Stomach smooth muscle (tissue), 2 donors: ENCODE measurements around the gene EDEM1.

Experiments
- H3K27ac ChIP-seq: one replicate; pipeline ENCODE4 v1.7.0; 2013; ENCODE audit warnings: mild to moderate bottlenecking, low read length, inconsistent platforms
- H3K27me3 ChIP-seq, 2 donors: one replicate each; pipeline ENCODE4 v1.7.0; 2013; ENCODE audit warnings: low read length in 2 of 2; ENCODE audit not compliant: insufficient read depth in 2 of 2, control insufficient read depth in 1 of 2
- H3K36me3 ChIP-seq, 2 donors: one replicate each; pipeline ENCODE4 v1.7.0; 2013; ENCODE audit warnings: low read length in 2 of 2; ENCODE audit not compliant: control insufficient read depth in 2 of 2, insufficient read depth in 2 of 2
- H3K4me1 ChIP-seq: one replicate; pipeline ENCODE4 v1.7.0; 2013; ENCODE audit warnings: low read length; ENCODE audit not compliant: control insufficient read depth, insufficient read depth
- H3K4me3 ChIP-seq, 2 donors: one replicate each; pipeline ENCODE4 v1.7.0; 2013; ENCODE audit warnings: low read length in 2 of 2
- H3K9ac ChIP-seq, 2 donors: one replicate each; pipeline ENCODE4 v1.7.0; 2013; ENCODE audit warnings: low read length in 2 of 2, mild to moderate bottlenecking in 1 of 2
- H3K9me3 ChIP-seq, 2 donors: one replicate each; pipeline ENCODE4 v1.7.0; 2013; ENCODE audit warnings: low read length in 2 of 2; ENCODE audit not compliant: control insufficient read depth in 2 of 2
- donor health status: healthy.
- donor health status: Pancreatic carcinoma.

The EDEM1 gene

DNA sequence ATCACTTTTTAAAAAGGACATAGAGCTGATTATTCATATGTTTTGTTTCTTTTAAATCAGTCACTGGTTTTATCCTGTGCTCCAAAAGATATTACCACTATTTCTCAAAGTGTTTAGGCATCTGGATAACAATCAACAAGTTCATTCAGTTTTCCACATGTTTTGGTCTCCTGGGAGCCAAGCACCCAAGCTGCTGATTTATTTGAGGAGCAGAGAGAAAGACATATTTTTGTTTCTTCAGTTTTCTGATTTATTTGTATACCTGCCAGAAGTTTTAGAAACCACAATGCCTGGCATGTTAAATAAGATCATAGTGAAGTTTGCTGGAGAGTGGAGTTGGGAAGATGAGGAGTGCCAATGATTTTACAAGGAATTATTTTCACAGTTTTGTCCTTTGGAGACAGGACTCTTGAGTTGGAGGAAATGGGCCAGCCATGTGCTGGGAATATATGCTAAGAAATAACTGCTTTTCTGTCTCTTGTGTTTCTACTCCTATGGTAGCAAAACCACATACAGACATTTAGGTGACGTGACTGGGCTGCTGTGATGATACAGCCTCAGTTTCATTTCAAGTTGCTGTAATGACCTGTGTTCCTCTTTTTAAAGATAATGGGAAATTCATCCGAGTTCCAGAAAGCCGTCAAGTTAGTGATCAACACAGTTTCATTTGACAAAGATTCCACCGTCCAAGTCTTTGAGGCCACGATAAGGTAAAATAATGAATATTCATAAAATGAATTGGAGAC, 11.7 kb downstream of the EDEM1 start:
- Histone ChIP-seq H3K4me3 (no peak overlapping the region), H3K27me3 (no peaks in the 10 kb centered on the region), H3K36me3 (peaks cover 17 to 19% of the 10 kb centered on the region in 2 donors), H3K4me1 (no peaks in the 10 kb centered on the region), H3K9ac (no peak overlapping the region), H3K9me3 (no peaks in the 10 kb centered on the region), H3K27ac (no peak overlapping the region)

DNA sequence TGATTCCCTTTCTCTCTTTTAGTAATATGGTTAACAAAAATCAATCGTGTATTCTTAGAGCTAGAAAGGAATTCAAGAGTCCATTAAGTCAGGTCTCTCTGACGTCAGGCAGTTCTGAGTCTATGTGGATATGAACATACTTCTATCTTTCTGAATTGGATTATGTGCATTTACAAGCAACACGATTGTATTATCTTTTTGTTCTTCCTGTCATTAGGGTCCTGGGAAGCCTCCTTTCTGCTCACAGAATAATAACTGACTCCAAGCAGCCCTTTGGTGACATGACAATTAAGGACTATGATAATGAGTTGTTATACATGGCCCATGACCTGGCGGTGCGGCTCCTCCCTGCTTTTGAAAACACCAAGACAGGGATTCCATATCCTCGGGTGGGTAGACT, 14.0 kb downstream of the EDEM1 start:
- H3K27ac ChIP-seq, result no peak overlapping the region
- H3K27me3 ChIP-seq, result no peaks in the 10 kb centered on the region
- H3K9ac ChIP-seq, result no peak overlapping the region
- H3K9me3 ChIP-seq, result no peaks in the 10 kb centered on the region
- H3K4me1 ChIP-seq, result no peaks in the 10 kb centered on the region
- no peak overlapping the region for H3K4me3 ChIP-seq
- peaks cover 32 to 39% of the 10 kb centered on the region in 2 donors for H3K36me3 ChIP-seq

DNA sequence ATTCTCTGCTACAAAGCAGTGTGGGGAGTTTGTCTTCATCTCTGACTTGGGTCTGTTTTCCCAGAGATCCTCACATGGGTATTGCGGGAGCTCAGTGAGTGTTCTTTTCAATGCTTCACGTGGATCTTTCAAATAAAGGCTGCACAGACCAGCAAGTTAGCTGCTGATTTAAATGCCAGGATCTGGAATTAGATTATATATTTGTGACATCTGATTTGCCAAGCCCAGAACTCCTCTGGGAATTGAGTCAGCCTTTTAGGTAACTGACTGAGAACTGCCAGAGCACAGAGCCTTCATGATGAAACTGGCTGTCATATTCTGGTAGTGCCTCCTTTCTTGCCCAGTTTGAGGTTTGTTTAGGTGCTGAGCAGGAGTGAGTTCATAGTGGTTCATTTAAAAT, 14.7 kb downstream of the EDEM1 start:
- Histone ChIP-seq H3K27me3 (no peaks in the 10 kb centered on the region), H3K4me3 (no peak overlapping the region), H3K27ac (no peak overlapping the region), H3K9ac (no peak overlapping the region), H3K9me3 (no peaks in the 10 kb centered on the region), H3K36me3 (peaks cover 37 to 46% of the 10 kb centered on the region in 2 donors), H3K4me1 (no peaks in the 10 kb centered on the region)

DNA sequence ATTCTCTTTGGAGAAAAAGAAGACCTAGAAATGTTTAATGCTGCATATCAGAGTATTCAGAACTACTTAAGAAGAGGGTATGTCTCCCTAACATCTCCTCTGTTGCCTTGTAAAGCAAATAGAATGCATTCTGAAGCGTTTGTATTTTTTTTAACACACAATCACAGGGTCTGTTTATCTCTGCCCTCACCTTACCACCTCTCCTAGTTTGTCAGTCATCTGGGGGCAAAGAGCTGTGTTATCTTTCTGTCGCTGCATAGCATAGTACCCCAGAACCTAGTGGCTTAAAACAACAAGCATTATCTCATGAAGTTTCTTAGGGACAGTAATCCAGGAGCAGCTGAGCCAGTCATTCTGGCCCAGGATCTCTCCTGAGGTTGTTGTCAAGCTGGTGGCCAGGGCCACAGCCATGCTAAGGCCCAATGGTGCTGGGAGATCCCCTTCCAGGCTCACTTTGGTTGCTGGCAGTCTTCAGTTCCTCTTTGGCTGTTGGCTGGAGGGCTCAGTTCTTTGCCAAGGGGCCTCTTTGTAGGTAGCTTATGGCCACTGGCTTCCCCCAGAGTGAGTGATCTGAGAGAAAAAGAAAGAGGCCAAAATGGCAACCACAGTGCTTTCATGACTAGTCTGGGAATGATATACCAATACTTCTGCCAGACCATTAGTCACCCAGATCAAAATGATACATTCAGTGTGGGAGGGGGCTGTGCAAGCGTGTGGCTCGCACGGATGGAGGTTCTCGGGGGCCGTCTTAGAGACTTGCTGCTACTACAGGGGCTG, 17.8 kb downstream of the EDEM1 start:
- Histone ChIP-seq H3K9me3 (no peaks in the 10 kb centered on the region), H3K36me3 (peaks cover 61 to 66% of the 10 kb centered on the region in 2 donors), H3K9ac (no peak overlapping the region), H3K4me1 (no peaks in the 10 kb centered on the region), H3K27me3 (no peaks in the 10 kb centered on the region), H3K4me3 (no peak overlapping the region), H3K27ac (no peak overlapping the region)

DNA sequence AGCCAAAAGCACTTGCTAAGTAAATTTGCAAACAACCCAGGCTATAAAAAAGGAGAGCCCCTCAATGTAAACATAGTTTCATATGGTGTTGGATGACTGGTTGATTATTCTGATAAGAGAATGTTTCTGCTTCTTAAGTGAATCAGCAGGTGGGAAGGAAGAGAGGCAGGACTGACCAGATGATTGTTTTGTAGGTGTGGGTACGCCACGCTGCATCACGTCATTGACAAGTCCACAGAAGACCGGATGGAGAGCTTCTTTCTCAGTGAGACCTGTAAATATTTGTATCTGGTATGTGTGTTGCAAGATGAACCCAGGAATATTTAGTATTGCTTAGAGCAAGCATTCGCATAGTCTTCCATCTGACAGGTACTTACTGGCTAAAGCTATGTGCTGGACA, 23.4 kb downstream of the EDEM1 start:
- H3K27me3 ChIP-seq, result no peaks in the 10 kb centered on the region
- no peaks in the 10 kb centered on the region for H3K4me1 ChIP-seq
- no peak overlapping the region for H3K9ac ChIP-seq
- H3K4me3 ChIP-seq, result no peak overlapping the region
- H3K9me3 ChIP-seq, result no peaks in the 10 kb centered on the region
- peaks cover 78% of the 10 kb centered on the region in 2 donors for H3K36me3 ChIP-seq
- H3K27ac ChIP-seq, result no peak overlapping the region

DNA sequence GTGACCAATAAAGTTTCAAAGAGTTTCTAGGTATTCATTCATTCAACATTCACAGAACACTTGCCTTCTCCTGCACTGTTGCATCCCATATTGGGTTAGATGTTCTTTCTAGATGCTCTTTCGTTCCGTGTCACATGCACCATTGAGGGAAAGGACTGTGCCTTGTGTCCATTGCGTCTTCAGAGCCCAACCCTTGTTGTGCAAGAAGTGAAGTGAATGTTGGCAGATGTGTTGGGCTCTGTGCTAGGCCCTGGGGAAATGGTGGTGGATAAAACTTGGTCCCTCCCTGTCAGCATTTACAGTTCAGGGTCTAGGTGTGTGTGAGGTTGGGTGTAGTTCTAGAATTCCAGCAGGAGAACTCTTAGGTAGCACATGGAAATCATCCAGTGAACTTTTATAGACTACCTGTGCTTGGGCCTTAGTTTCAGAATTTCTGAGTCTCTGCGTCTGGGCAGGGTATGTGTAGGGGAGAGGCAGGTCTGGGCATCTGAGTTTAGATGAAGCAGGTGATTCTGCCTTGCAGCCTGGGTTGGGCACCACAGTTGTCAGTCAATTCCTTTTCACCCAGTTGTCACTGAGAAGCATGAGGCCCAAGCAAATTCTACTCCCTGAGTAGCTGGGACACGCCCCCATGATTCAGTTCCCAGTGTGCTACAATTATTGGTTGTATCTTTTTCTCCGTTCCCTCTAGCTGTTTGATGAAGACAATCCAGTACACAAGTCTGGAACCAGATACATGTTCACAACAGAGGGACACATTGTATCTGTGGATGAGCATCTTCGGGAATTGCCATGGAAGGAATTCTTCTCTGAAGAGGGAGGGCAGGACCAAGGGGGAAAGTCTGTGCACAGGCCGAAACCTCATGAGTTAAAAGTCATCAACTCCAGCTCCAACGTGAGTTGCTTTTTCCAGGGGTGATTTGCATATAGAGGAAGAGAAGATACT, 25.4 kb downstream of the EDEM1 start:
- H3K36me3 ChIP-seq, result peaks cover 73 to 75% of the 10 kb centered on the region in 2 donors
- H3K4me3 ChIP-seq, result no peak overlapping the region
- no peaks in the 10 kb centered on the region for H3K9me3 ChIP-seq
- no peak overlapping the region for H3K9ac ChIP-seq
- H3K4me1 ChIP-seq, result no peaks in the 10 kb centered on the region
- H3K27ac ChIP-seq, result no peak overlapping the region
- H3K27me3 ChIP-seq, result no peaks in the 10 kb centered on the region

DNA sequence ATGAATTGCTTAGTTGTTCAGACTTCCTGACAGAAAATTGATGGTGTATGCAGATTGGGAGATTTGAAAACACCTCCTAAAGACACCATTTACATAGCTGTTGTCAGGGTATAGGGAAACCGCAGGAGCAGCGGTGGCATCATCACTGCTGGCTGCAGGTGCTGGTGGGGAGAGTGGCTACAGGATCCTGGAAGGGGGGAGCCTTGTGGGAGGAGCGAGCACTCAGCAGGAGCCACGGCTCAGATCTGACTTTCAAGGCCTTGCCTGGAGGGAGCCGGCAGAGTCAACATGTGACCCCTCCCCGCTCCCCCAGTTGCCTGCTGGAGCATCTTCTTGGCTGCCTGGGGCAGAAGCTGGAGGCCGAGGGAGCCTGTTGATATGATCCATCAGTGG, 26.1 kb downstream of the EDEM1 start:
- Histone ChIP-seq H3K9ac (no peak overlapping the region), H3K36me3 (peaks cover 67 to 68% of the 10 kb centered on the region in 2 donors), H3K4me3 (no peak overlapping the region), H3K4me1 (no peaks in the 10 kb centered on the region), H3K27me3 (no peaks in the 10 kb centered on the region), H3K27ac (no peak overlapping the region), H3K9me3 (no peaks in the 10 kb centered on the region)

DNA sequence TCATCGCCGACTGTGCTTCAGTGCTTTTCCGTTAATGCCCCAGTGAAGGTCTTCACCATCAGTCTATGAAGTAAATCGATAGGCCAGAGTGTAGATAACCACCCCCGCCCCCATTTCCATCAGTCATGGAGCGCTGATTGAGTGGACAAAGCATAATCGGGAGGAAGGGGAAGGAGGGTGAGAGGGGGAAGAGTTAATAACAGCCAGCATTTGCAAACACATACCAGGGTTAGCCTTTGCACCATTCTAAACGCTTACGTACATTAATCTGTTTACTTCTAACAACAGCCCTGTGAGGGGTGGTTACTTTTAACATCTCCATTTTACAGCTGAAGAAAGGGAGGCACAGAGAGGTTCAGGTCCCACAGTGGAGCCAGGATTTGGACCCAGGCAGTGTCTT, 26.8 kb downstream of the EDEM1 start:
- no peak overlapping the region for H3K4me3 ChIP-seq
- H3K9me3 ChIP-seq, result no peaks in the 10 kb centered on the region
- no peak overlapping the region for H3K9ac ChIP-seq
- peaks cover 59 to 62% of the 10 kb centered on the region in 2 donors for H3K36me3 ChIP-seq
- no peaks in the 10 kb centered on the region for H3K27me3 ChIP-seq
- H3K27ac ChIP-seq, result no peak overlapping the region
- no peaks in the 10 kb centered on the region for H3K4me1 ChIP-seq

DNA sequence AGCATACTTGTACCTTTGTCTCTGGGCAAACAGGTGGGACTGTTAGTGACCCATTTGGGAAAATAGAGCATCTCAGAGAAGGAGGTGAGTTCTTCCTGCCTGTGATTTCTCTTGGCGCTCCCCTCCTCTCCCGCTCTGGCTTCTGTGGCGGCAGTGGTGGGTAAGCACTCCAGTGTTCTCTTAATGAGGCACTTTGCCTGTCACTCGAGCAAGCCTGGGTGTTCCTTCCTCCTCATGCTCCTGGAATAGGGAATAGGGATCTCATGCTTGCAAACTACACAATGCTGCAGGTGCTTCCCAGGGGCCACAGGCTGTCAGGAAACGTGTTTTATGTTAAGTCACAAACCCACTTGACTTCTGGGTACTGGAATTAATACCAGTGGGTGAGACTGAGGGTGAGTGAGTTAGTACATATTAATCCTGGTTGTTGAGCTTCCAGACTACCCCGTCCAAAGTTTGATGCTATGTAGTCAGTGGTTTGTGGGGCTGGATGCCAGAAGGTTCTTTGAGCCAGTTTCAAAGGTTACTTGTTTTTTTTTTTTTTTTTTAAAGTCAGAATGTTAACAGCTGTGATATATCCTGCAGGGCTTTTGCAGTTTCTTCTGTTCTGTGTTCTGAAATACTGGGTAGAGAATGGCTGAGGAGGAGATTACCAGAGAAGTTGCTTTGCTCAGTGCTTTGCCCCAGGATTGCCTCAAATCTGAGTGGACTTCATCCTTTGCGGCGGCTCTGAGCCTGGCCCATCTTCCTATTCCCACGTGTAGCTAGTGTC, 30.5 kb downstream of the EDEM1 start:
- Histone ChIP-seq H3K36me3 (peaks cover 29 to 36% of the 10 kb centered on the region in 2 donors), H3K4me3 (no peak overlapping the region), H3K9ac (peak overlapping the region in 1 of 2 donors; percentile 42), H3K9me3 (no peaks in the 10 kb centered on the region), H3K27me3 (no peaks in the 10 kb centered on the region), H3K27ac (no peak overlapping the region), H3K4me1 (no peaks in the 10 kb centered on the region)

DNA sequence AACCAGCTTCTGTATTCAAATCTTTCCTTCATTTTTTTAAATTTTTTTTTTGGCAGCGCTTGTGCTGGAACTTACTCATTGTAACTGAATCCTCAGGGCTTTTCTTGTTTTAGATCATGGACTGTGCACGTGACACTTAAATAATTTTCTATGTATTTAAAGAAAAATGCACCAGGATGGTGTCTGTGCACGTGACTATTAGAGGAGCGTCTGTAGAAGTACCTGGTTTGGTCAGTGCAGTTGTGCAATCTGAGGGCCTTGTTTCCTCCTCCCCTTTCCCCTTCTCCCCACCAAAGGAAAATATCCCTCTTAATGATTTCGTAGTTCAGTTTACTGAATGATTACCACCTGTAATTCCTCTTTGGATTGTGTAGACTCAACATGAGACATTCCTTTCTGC, 31.3 kb downstream of the EDEM1 start:
- peaks cover 24 to 29% of the 10 kb centered on the region in 2 donors for H3K36me3 ChIP-seq
- H3K4me3 ChIP-seq, result no peak overlapping the region
- H3K9ac ChIP-seq, result no peak overlapping the region
- no peak overlapping the region for H3K27ac ChIP-seq
- H3K9me3 ChIP-seq, result no peaks in the 10 kb centered on the region
- no peaks in the 10 kb centered on the region for H3K27me3 ChIP-seq
- no peaks in the 10 kb centered on the region for H3K4me1 ChIP-seq
